ENCODE measurements around the gene TCIRG1.
A peak's percentile ranks its signal among the peaks of the same experiment; 100 is the strongest.

The TCIRG1 gene

DNA sequence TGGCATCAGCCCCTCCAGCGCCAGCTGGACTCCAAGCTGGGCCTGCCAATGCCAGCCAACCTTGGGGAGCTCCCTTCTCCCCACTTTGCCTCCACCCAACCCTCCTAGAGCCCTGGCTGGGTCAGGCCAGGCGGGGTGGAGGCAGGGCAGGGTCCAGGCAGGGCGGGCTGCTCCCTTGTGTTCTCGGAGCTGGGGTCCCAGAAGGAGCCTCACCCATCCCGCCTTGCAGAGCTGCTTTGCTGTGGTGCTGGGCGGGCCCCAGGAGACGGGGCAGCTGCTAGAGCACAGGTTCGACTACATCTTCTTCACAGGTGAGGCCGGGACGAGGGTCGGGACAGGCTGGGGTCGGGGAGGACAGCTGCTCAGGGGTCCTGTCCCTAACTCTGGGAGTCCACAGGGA lies 19.3 kb upstream of the TCIRG1 start:
- no peak for DNase-seq

DNA sequence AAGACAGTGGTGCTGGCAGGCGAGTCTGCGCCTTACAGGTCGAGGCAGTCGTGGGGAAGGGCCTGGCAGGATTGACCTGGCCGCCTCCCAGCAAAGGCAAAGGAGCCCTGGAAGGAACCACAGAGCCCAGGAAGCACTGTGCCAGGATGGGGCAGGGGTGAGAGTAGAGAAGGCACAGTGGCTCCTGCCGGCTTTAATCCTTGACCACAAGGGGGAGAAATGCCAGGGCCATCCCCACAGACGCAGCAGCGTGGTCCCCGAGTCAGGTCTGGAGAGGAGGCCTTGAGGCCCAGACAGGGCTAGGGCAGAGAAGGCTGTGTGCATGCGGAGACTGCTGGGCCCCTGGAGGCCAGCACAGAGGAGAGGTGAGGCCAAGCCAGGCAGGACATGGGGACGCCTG lies 18.2 kb upstream of the TCIRG1 start:
- DNase-seq = no peak

DNA sequence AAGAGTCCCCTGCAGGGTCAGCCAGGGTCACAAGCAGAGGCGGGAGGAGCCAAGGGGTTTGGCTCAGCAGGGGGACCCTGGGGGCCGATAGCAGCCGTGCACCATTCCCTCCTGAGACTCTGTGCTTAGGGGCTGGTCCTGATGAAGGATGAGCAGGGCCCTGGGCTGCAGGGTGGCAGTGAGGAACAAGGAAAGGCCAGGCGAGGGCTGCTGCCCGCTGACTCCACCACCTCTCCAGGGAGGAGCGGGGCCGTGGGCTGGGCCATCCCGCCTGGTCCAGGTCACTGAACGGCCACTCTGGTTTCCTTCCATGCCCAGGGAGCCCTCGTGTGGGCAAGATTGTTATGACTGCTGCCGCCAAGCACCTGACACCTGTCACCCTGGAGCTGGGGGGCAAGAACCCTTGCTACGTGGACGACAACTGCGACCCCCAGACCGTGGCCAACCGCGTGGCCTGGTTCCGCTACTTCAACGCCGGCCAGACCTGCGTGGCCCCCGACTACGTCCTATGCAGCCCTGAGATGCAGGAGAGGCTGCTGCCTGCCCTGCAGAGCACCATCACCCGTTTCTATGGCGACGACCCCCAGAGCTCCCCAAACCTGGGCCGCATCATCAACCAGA lies 17.5 kb upstream of the TCIRG1 start:
- no peak for DNase-seq

DNA sequence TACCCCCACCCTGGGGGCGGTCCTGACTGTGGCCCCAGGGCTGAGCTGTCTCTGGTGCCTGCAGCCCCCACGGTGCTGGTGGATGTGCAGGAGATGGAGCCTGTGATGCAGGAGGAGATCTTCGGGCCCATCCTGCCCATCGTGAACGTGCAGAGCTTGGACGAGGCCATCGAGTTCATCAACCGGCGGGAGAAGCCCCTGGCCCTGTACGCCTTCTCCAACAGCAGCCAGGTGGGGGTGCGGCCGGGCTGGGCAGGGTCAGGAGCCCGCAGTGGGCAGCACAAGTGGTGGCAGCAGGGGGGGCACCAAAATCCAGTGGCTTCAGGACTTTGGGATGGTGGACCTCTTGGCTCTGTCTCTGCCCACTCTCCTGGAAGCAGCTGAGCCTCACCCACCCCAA lies 16.3 kb upstream of the TCIRG1 start:
- no peak for DNase-seq

DNA sequence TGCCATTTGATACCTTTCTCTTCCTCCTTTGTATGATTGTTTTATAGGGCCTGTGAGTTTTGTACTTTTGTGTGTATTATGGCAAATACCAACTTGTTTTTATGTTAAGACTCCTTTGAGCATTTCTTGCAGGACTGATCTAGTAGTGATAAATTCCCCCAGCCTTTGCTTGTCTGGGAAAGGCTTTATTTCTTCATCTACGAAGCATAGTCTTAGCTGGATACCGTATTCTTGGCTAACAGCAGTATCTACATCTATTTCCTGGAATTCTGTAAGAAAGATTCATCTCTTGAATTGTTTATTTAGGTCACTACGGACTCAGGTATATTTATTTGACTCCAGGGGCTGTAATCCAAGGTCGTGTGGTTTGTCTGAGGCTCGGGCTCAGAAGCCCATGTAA lies 14.3 kb upstream of the TCIRG1 start:
- DNase-seq = no peak

DNA sequence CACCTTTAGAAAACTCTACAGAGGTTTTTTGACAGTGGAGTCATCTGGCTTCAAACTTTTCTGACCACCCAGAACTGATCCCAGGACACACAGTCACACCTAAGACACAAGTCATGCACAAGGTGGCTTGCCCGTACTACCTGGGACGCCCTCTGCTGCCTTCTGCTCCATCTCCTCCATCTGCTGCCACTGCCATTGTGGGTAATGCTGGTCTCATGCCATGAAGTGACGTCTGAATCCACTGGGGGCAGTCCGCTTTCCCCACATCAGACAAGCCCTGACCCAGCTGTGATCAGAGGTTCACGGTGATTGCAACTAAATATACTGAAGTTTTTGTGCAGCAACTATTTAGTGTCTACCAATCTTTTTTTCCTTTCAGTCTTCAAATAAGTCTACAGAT lies 13.8 kb upstream of the TCIRG1 start:
- no peak for DNase-seq

DNA sequence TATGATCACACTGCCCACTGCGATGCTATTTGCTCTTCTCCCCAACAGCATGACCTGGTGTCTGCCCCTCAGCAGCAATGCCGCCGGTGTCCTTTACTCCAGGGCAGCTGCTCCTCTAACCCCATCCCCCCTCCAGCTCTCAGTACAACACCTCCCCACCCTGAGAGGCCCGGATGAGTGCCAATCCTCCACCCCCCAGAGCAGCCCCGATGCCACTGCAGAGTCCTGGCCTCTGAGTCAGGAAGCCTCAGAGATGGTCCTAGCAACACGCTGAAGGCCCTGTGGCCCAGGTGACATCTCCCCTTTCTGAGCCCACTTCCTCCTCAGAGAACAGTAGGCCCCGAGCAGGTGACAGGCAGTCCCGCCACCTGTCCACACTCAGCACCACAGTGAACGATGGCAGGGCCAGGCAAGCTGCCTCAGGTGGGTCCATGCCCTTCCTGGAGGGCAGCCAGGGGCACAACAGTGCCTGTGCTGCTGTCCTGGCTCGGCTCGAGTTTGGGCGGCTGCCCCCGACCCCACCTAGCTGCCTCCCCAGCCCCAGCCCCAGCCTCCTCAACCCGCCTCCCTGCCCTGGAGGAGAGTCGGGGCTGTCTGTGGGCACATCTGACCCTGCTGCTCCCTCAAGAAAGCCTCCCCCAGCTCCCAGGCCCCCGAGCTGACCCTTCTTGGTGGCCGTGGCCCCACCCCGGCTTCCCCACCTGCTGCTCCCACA lies 12.3 kb upstream of the TCIRG1 start:
- no peak for DNase-seq

DNA sequence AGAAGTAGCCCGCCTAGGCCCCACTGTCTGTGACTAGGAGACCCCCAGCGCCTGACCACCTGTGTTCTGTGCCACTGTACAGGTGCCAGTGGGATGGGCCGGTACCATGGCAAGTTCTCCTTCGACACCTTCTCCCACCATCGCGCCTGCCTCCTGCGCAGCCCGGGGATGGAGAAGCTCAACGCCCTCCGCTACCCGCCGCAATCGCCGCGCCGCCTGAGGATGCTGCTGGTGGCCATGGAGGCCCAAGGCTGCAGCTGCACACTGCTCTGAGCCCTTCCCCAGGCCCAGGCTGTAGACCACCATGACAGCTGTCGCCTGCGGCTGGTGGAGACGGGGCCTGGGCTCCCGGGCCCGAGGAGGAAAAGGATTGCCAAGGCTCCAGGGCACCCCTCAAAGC lies 11.2 kb upstream of the TCIRG1 start:
- DNase-seq = no peak

DNA sequence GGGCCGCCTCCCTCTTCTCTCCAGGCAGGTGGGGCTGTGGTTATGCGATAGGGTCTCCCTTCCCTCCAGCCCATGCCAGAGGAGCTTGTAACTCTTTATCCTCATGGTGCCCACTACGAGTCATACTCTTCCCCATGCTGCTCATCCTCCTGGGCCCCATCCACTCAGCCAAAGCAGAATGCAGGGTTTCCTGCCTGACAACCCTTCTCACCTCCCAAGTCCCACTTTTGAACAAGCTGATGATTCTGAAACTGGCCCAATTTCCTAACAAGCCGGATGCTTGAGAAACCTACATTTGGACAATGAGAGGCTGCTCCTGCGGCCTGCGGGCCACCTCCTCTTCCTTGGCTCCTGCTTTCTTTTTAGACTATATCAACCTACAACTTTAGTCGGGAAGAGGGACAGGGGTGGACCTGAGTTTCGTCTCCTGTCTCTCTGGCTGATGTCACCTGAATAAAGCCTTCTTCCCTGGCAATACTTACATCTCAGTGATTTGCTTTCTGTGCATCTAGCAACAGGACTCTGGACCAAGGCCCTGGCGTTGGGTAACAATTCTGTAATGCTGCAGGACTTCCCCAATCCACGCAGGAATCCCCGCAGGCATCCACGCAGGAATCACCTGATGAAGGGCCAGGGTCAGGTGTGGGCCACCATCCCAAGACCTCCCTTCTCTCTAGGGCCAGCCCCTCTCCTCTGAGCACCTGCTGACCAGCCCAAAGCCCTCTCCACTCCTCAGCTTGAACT lies 9.9 kb upstream of the TCIRG1 start:
- DNase-seq = no peak

DNA sequence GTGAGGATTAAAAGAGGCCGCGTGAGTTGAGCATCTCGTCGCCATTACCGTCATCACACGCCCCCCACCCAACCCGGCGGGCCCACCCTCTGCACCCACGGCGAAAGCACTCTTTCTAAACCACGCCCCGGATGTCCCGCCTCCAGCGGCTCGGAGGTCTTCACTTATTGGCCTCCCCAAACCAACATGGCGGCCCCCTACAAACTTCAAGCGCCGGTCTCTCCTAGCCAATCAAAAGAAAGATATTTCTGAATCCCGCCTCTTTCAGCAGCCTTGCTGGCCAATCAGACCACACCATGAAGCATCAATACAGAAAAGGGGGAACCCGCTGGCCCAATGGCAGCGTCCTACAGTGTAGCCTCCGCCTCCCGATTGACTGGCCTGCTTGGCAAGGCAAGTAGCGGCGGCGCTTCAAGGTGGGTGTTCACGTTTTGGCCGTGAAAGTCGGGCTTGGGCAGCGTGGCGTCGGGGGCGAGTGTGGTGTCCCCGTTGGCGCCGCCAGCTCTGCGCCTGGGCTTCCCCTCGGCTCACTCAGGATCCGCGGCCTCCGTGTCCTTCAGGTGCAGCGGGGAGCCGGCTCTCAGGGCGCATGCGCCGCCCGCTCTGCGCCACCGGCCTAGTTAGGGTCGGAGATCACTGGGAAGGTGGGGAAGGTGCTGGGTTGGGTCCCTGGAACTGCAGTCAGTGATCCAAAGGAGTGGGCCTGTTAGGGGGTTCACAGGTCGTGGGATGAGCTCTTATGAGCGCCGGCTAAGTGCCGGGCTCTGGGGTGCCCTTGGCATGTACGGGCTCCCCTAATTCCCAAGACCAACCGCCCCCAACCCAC lies 8.3 kb upstream of the TCIRG1 start, which contains the start of gene NDUFS8:
TSS of gene NDUFS8 (plus strand) at position 364 of the 826 bp plus-strand sequence. CDS start 1,471 bp downstream, outside the sequence.
- DNase-seq = peak; percentile 98

DNA sequence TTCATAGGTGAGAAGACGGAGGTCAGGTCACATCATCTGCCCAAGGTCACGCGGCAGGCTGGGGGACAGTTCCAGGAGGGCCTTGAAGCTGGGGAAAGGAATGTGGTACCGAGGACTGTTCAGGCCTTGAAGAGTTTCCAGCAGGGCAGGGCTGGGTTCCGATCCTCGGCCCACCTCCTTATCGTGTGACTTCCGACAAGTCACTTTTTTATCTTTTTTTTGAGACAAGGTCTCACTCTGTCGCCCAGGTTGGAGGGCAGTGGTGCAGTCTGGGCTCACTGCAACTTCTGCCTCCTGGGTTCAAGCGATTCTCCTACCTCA lies 7.7 kb upstream of the TCIRG1 start:
- no peak for DNase-seq

DNA sequence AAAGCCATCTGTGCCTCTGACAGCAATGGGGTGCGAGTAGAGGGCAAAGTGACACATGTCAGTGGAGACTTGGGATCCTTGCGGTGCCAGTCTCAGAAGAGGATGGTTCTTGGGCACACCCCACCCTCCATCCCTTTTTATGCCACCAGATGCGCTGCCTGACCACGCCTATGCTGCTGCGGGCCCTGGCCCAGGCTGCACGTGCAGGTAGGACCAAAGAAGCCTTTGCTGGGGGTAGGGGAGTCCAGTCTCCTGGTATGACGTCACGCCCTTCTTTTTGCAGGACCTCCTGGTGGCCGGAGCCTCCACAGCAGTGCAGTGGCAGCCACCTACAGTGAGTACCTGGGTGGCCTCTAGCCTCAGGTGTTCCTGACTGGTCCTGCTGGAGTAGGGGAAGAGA lies 6.8 kb upstream of the TCIRG1 start:
- DNase-seq = no peak

DNA sequence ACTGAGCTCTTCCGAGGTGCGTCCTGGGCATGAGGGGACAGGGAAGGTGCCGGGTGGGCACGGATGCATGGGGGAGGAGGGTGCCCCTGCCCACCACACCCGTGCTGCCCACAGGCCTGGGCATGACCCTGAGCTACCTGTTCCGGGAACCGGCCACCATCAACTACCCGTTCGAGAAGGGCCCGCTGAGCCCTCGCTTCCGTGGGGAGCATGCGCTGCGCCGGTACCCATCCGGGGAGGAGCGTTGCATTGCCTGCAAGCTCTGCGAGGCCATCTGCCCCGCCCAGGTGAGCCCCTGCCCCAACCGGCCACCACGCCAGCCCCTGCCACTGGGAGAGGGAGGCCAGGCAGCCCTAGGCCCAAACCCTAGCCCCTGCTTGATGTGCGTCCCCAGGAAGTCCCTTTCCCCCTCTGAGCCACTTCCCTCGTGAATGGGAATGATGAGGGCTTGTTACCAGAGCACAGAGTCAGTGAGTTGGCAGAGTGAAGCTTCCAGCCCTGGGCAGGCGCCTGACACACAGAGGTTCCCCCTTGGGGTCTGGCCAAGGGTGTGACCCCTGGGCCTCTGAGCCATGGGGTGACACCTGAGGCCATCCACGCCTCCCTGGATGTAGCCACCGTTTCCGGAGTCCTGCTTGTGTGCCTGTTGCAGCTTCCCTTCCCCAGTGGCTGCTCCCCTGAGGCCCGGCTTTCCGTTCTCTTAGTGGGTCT lies 5.7 kb upstream of the TCIRG1 start:
- DNase-seq = no peak

DNA sequence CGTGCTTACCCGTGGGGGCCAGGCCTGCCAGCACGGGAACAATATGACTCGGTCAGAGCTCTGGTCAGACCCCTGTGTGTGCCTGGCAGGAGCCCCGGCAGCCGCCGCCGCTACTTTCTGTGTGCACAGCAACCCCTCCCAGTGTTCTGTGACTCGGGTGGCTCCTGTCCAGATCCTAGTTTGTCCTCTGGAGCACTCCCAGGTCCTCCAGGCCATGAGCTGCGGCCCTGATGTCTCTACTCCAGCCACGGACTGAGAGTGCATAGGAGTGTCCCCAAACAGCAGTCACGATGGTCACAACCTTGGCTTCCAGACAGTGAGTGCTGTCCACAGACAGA lies 5.1 kb upstream of the TCIRG1 start:
- no peak for DNase-seq

DNA sequence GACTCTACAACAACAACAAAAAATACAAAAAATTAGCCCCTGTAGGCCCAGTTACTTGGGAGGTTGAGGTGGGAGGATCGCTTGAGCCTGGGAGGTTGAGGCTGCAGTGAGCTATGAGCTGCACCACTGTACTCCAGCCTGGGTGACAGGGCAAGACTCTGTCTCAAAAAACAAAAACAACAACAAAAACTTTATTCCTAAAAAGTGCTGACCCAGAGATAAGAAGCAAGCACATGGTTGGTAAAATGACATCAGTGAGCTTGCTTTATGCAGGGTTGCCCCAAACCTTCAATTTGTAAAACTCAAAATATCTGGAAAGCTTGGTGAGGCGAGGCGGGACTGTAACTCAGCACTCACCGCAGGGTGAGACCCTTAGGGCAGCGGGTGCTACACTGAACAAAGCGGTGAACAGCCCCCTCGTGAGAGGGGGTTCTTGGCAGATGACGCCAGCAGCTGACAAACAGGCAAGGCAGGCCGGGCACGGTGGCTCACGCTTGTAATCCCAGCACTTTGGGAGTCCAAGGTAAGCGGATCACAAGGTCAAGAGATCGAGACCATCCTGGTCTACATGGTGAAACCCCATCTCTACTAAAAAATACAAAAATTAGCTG lies 3.5 kb upstream of the TCIRG1 start:
- DNase-seq = no peak

DNA sequence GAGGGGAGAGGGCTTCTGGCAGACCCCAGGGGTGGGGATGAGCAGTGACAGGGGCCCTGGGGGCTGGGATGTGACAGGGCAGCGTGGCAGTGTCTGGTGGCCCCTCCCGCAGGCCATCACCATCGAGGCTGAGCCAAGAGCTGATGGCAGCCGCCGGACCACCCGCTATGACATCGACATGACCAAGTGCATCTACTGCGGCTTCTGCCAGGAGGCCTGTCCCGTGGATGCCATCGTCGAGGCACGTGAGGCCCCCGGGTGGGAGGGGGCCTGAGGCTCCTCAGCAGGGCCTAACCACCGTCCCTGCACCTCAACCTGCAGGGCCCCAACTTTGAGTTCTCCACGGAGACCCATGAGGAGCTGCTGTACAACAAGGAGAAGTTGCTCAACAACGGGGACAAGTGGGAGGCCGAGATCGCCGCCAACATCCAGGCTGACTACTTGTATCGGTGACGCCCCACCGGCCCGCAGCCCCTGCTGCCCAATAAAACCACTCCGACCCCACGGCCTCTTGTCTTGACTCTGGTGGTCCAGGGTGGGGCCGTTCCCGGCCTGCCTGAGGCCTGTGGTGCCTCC lies 2.6 kb upstream of the TCIRG1 start:
- no peak for DNase-seq

DNA sequence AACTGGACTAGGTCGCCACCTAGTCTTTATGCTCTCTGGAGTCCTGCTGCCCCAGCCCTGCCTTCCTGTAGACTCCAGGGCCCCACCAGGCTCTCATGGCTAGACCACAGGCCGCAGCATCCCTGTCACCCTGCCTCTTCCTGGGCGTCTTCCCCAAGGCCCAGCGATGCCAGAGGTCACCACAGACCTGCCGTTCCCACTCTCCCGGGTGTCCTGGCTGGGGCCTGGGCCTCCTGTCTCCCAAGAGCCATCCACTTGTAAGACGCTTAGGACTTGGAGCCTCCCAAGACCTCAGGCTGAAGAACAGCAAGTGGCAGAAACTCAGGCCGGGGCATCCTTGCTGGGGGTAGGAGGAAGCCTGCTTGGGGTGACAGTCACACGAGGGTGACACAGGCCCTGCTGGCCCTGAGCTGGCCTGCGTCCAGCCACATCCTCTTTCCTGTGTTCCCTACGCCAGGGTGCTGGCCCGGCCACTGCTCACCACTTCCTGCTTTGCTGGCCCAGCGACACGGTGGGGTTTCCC lies 2.0 kb upstream of the TCIRG1 start:
- no peak for DNase-seq

DNA sequence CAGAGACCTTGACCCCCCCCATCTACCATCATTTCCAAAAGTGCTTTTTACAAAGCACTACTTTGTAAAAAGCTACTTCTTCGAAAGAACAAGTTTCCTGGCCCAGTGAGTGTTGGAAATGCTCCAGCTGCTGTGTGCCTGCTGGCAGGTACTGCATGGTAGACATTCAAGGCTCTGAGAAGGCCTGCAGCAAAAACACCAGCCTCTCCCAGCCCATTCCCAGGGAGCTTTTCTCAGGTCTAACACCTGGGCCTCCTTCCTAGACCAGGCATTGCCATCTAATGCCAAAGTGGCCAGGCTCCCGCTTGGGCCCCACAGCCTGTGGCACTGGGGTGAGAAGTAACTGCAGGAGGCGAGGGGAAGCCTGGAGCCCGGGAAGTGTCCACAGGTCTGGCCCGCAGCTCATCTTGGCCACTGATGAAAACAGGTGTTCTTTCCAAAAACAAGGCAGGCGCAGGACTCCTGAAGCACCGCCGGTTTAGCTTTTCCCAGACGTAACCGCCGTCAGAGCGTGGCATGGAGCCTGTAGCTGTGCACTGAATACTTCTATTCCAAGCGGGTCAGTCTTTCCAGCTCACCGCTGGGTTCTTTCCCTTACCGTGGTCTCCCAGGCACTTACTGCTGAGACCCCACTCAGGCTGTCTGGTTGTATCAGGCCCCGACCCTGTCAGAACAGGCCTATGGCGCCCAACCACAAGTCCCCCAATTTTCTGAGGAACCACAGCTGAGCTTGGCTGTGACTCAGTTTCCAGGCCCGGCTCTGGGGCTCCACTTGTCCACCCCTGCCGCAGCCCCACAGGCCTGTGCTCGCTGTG lies 1.2 kb upstream of the TCIRG1 start:
- no peak for DNase-seq

DNA sequence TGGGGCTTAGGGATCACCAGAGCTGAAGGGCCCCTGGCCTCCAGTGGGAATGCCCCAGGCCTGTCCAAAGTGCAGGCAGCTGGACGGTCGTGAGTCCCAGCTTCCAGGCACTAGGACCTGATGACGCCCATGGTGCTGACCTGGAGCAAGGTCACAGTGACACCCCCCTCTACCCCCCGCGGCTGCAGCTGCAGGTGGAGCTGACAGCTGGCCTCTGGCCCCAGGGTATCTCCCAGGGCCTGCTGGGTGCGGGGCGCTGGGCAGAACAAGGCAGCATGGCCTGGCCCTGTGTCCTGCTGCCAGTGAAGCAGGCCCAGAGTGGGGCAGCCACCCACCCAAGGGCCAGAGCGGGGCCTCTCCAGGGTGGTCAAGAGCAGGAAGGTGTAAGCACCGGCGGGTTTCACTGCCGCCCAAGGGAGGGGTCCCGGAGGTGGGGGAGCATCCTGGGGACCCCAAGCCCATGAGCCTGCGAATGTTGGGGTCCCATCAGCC lies 553 bp upstream of the TCIRG1 start:
- DNase-seq = no peak

DNA sequence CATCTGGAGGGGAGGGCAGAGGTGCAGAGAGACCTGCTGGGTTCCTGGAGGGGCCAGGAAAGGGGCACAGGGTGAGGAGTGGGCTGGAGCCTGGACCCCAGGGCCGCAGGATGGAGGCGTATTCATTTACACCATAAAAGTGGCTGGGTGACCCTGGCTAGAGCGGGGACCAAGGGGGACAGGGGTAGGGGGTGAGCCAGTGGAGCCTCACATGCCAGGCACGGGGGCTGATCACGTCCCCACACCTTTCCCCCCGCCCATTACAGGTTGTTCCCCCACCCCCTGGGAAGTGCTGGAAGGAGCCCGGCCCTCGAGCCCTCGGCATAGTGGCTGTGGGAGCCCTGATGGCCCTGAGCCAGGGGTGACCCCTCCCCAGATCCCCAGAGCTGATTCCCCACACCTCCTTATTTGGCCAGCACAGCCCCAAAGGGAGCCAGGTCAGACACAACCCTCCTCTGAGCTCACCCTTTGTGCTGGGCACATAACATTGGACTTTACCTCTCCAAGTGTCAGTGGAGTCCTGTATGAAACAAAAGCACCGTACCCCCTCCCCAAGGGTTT lies 781 bp downstream of the TCIRG1 start:
- DNase-seq = no peak

Data from activated CD8-positive, alpha-beta memory T cell treated with anti-CD3 and anti-CD28 coated beads, Interleukin-2, amount 50 U/mL, for 4 hours (primary cell).